ENCODE data around the gene LBH. TPM values are rescaled to one million over a fixed set of nuclear protein-coding genes. Genes with fewer than 3 reads are reported as not detected.

LBH gene
- total RNA-seq, 1 experiment from 2014 or later: 1.1 TPM

GRCh38 chr2:30213907-30214463, 17.3 kb upstream of the LBH start:
- intact Hi-C loops (cut with micrococcal nuclease): no loop called here
- no peaks in the 10 kb centered on the region for H3K36me3 Mint-ChIP-seq (ENCODE audit: insufficient read depth, unreplicated experiment)
- ChIA-PET POLR2A (no interaction called here), CTCF (interaction anchor here (0.6 to 12.8 kb wide), 9 partner anchors 17 to 955 kb away, joined by 3 to 471 read pairs (median 3); no protein-coding TSS in a partner anchor)
- no peak for TF ChIP-seq CTCF (IDR thresholded peaks at IDR 0.05; ENCODE audit: unreplicated experiment)
- peaks cover 8% of the 10 kb centered on the region for H3K4me1 Mint-ChIP-seq (ENCODE audit: insufficient read depth, unreplicated experiment)
- H3K9me3 Mint-ChIP-seq (ENCODE audit: unreplicated experiment): no peaks in the 10 kb centered on the region
- no peak overlapping the region for H3K27ac Mint-ChIP-seq (ENCODE audit: low read depth, unreplicated experiment)
- H3K27me3 Mint-ChIP-seq (ENCODE audit: insufficient read depth, unreplicated experiment): no peaks in the 10 kb centered on the region
- BruUV-seq (replicated peaks): no TSS peak
- DNase-seq (ENCODE audit: unreplicated experiment): no peak
- H3K4me3 Mint-ChIP-seq (ENCODE audit: unreplicated experiment): no peak overlapping the region

GRCh38 chr2:30216157-30216556, 15.2 kb upstream of the LBH start:
- no peak overlapping the region for H3K27ac Mint-ChIP-seq (ENCODE audit: low read depth, unreplicated experiment)
- POLR2A ChIA-PET: interaction anchor here (0.7 to 1.6 kb wide), 2 partner anchors 31 to 37 kb away, joined by 3 read pairs; no protein-coding TSS in a partner anchor
- no peak overlapping the region for H3K4me3 Mint-ChIP-seq (ENCODE audit: unreplicated experiment)
- H3K4me1 Mint-ChIP-seq (ENCODE audit: insufficient read depth, unreplicated experiment): peaks cover 8% of the 10 kb centered on the region
- H3K27me3 Mint-ChIP-seq (ENCODE audit: insufficient read depth, unreplicated experiment): no peaks in the 10 kb centered on the region
- no peak for TF ChIP-seq CTCF (IDR thresholded peaks at IDR 0.05; ENCODE audit: unreplicated experiment)
- no TSS peak for BruUV-seq (replicated peaks)
- CTCF ChIA-PET: interaction anchor here (0.9 to 4.9 kb wide), 5 partner anchors 8 to 495 kb away, joined by 3 to 33 read pairs (median 7); no protein-coding TSS in a partner anchor
- no peaks in the 10 kb centered on the region for H3K36me3 Mint-ChIP-seq (ENCODE audit: insufficient read depth, unreplicated experiment)
- intact Hi-C loops (cut with micrococcal nuclease): no loop called here
- peak; percentile 55 for DNase-seq (ENCODE audit: unreplicated experiment)
- H3K9me3 Mint-ChIP-seq (ENCODE audit: unreplicated experiment): no peaks in the 10 kb centered on the region

GRCh38 chr2:30217644-30218337, 13.5 kb upstream of the LBH start:
- no peaks in the 10 kb centered on the region for H3K27me3 Mint-ChIP-seq (ENCODE audit: insufficient read depth, unreplicated experiment)
- peak; percentile 69 for DNase-seq (ENCODE audit: unreplicated experiment)
- no peaks in the 10 kb centered on the region for H3K9me3 Mint-ChIP-seq (ENCODE audit: unreplicated experiment)
- no peak overlapping the region for H3K27ac Mint-ChIP-seq (ENCODE audit: low read depth, unreplicated experiment)
- ChIA-PET CTCF (interaction anchor here (0.7 to 4.9 kb wide), 7 partner anchors 10 to 498 kb away, joined by 3 to 33 read pairs (median 7); no protein-coding TSS in a partner anchor), POLR2A (interaction anchor here (0.7 to 1.6 kb wide), 2 partner anchors 57 to 518 kb away, joined by 3 read pairs; no protein-coding TSS in a partner anchor)
- H3K36me3 Mint-ChIP-seq (ENCODE audit: insufficient read depth, unreplicated experiment): no peaks in the 10 kb centered on the region
- intact Hi-C loops (cut with micrococcal nuclease): no loop called here
- BruUV-seq (replicated peaks): no TSS peak
- peaks cover 8% of the 10 kb centered on the region for H3K4me1 Mint-ChIP-seq (ENCODE audit: insufficient read depth, unreplicated experiment)
- H3K4me3 Mint-ChIP-seq (ENCODE audit: unreplicated experiment): no peak overlapping the region
- TF ChIP-seq CTCF (IDR thresholded peaks at IDR 0.05; ENCODE audit: unreplicated experiment): no peak

- no peak for DNase-seq (ENCODE audit: unreplicated experiment)
- Mint-ChIP-seq H3K9me3 (ENCODE audit: unreplicated experiment) (no peaks in the 10 kb centered on the region), H3K27ac (ENCODE audit: low read depth, unreplicated experiment) (no peak overlapping the region), H3K27me3 (ENCODE audit: insufficient read depth, unreplicated experiment) (no peaks in the 10 kb centered on the region), H3K36me3 (ENCODE audit: insufficient read depth, unreplicated experiment) (no peaks in the 10 kb centered on the region), H3K4me1 (ENCODE audit: insufficient read depth, unreplicated experiment) (peaks cover 8% of the 10 kb centered on the region), H3K4me3 (ENCODE audit: unreplicated experiment) (no peak overlapping the region)
- TF ChIP-seq CTCF (IDR thresholded peaks at IDR 0.05; ENCODE audit: unreplicated experiment): no peak
- intact Hi-C loops (cut with micrococcal nuclease): no loop called here
- CTCF ChIA-PET: interaction anchor here (0.7 to 4.9 kb wide), 5 partner anchors 11 to 493 kb away, joined by 3 to 33 read pairs (median 11); no protein-coding TSS in a partner anchor
- POLR2A ChIA-PET: interaction anchor here (0.6 to 1.6 kb wide), 2 partner anchors 56 to 251 kb away, joined by 3 read pairs; no protein-coding TSS in a partner anchor
- BruUV-seq (replicated peaks): no TSS peak
Observed at GRCh38 chr2:30218338-30218713, 13.0 kb upstream of the LBH start.
